ENCODE measurements around the gene TINCR.

TINCR gene

GRCh38 chr19:5515737-5516136 lies 52.0 kb downstream of the TINCR start:
- no peak overlapping the region for H3K4me3 ChIP-seq (ENCODE audit: low read length)
- DNase-seq (ENCODE audit: low read depth) = no peak
- TF ChIP-seq CTCF (conservative IDR thresholded peaks at IDR 0.05; ENCODE audit: low read length) = no peak

- TF ChIP-seq CTCF (conservative IDR thresholded peaks at IDR 0.05; ENCODE audit: low read length) = no peak
- no peak overlapping the region for H3K4me3 ChIP-seq (ENCODE audit: low read length)
- no peak for DNase-seq (ENCODE audit: low read depth)
Observed at GRCh38 chr19:5514001-5514400, 53.8 kb downstream of the TINCR start.

- no peak overlapping the region for H3K4me3 ChIP-seq (ENCODE audit: low read length)
- TF ChIP-seq CTCF (conservative IDR thresholded peaks at IDR 0.05; ENCODE audit: low read length) = no peak
- no peak for DNase-seq (ENCODE audit: low read depth)
Observed at GRCh38 chr19:5512715-5513114, 55.0 kb downstream of the TINCR start.

All from AG10803 (cell line).